CD4-positive, alpha-beta memory T cell (primary cell): Measurements from ENCODE around the gene EGFL7. TPM values are rescaled to one million over a fixed set of nuclear protein-coding genes. Genes with fewer than 3 reads are reported as not detected.
"Not testable (repeated sequence)": the region's sequence is repeated elsewhere in the genome, so short reads cannot be mapped to it uniquely, and the experiment has no call there.

ENCODE experiments used
- CTCF ChIA-PET: fragments of 350-600 bp; sonication (Branson Sonifier 250); formaldehyde crosslinking; loops from one replicate; lab custom pipeline; 2021; ENCODE audit warnings: inconsistent platforms; ENCODE audit not compliant: partially characterized antibody; lab: Charles Lee
- POLR2A ChIA-PET: fragments of 350-600 bp; sonication (Branson Sonifier 250); formaldehyde crosslinking; loops from one replicate; lab custom pipeline; 2021; ENCODE audit not compliant: partially characterized antibody; lab: Charles Lee
- DNase-seq, 5 donors: peaks; one replicate each; pipeline versions ENCODE4 v3.0.0 to v3.0.0-alpha.2; 2020 to 2022; ENCODE audit warnings: mixed read lengths in 1 of 5
- H3K27ac ChIP-seq: one replicate; pipeline ENCODE4 v1.7.0; 2013; ENCODE audit warnings: low read depth, low read length
- H3K27me3 ChIP-seq: 2 replicates; pipeline ENCODE4 v1.7.0; 2013; ENCODE audit warnings: mild to moderate bottlenecking, low read length, moderate library complexity; ENCODE audit not compliant: insufficient read depth
- H3K36me3 ChIP-seq: 2 replicates; pipeline ENCODE4 v1.7.0; 2013; ENCODE audit warnings: mild to moderate bottlenecking, low read length, moderate library complexity; ENCODE audit not compliant: insufficient read depth
- H3K4me1 ChIP-seq: 2 replicates; pipeline ENCODE4 v1.7.0; 2013; ENCODE audit warnings: mild to moderate bottlenecking, low read length, moderate library complexity; ENCODE audit not compliant: insufficient read depth
- H3K4me3 ChIP-seq, 2 donors: one replicate each; pipeline ENCODE4 v1.7.0; 2013; ENCODE audit warnings: low read length in 2 of 2, mild to moderate bottlenecking in 1 of 2
- H3K9me3 ChIP-seq, 2 donors: one replicate each; pipeline ENCODE4 v1.7.0; 2013; ENCODE audit warnings: low read length in 2 of 2, control low read depth in 1 of 2; ENCODE audit not compliant: control insufficient read depth in 1 of 2
- H3K27ac Mint-ChIP-seq, 7 donors: one replicate each; pipeline ENCODE4 v1.8.0; 2020 to 2021; ENCODE audit warnings: mixed read lengths in 7 of 7, mild to moderate bottlenecking in 6 of 7, inconsistent platforms in 3 of 7, moderate library complexity in 3 of 7
- H3K27me3 Mint-ChIP-seq, 2 donors: one replicate each; pipeline ENCODE4 v1.8.0; 2020 to 2021; ENCODE audit warnings: mixed read lengths in 2 of 2
- H3K36me3 Mint-ChIP-seq, 2 donors: one replicate each; pipeline ENCODE4 v1.8.0; 2020 to 2021; ENCODE audit warnings: mixed read lengths in 2 of 2, inconsistent platforms in 1 of 2, mild to moderate bottlenecking in 1 of 2
- H3K4me1 Mint-ChIP-seq, 4 donors: one replicate each; pipeline ENCODE4 v1.8.0; 2020 to 2021; ENCODE audit warnings: mixed read lengths in 4 of 4, mild to moderate bottlenecking in 1 of 4
- H3K4me3 Mint-ChIP-seq, 8 donors: one replicate each; pipeline ENCODE4 v1.8.0; 2020 to 2021; ENCODE audit warnings: mixed read lengths in 8 of 8, mild to moderate bottlenecking in 7 of 8, moderate library complexity in 6 of 8, inconsistent platforms in 3 of 8
- H3K9me3 Mint-ChIP-seq, 8 donors: one replicate each; pipeline ENCODE4 v1.8.0; 2020 to 2021; ENCODE audit warnings: mixed read lengths in 8 of 8, mild to moderate bottlenecking in 5 of 8, inconsistent platforms in 3 of 8, moderate library complexity in 1 of 8
- intact Hi-C: fragments of 100-400 bp; cut with micrococcal nuclease; formaldehyde crosslinking; loops from one replicate; pipeline ENCODE4 v1.15.1; 2023
- polyA plus RNA-seq, 2 donors: library from polyadenylated mRNA; unstranded; fragments of 300-500 nt; fragmentation: Illumina TruSeq; gene quantifications; one replicate each; pipeline ENCODE4 v1.2.3, GENCODE V29; 2021
- total RNA-seq, 2 experiments: library from RNA; stranded (reverse); gene quantifications; one replicate each; pipeline ENCODE4 v1.2.3, GENCODE V29; 2021

Gene EGFL7
- total and polyA plus RNA-seq, 4 experiments from 2014 or later = 0.64 TPM; not detected in 3

DNA sequence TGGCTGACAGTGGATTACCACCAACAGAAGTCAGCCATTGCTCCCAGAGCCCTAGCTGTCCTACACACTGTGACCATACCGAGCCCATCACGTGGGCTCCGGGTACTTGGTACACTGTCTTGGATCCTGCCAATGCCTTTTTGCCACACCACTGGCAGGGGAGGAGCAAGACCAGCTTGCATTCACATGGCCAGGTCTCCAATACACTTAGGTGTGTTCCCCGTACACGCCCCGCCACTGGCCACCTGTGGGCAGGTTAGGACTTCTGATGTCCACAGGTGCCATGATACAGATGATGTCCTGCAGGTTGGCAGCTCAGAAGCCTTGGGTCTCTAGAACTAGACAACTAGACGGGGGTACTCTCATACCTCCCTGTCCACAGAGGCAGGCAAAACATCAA, 44.3 kb downstream of the EGFL7 start:
- H3K4me1 ChIP-seq = peaks cover 4% of the 10 kb centered on the region
- H3K4me3 Mint-ChIP-seq = no peak overlapping the region
- H3K27ac ChIP-seq = no peak overlapping the region
- POLR2A ChIA-PET = no interaction called here
- no peaks in the 10 kb centered on the region for H3K27me3 ChIP-seq
- H3K4me1 Mint-ChIP-seq = peaks cover 0 to 5% (median 2%) of the 10 kb centered on the region in 4 donors
- H3K27ac Mint-ChIP-seq = no peak overlapping the region
- no peak for DNase-seq
- no peaks in the 10 kb centered on the region for H3K36me3 Mint-ChIP-seq
- H3K27me3 Mint-ChIP-seq = peaks cover 10 to 12% of the 10 kb centered on the region in 2 donors
- no peak overlapping the region for H3K4me3 ChIP-seq
- CTCF ChIA-PET = no interaction called here
- no peaks in the 10 kb centered on the region for H3K9me3 ChIP-seq
- intact Hi-C loops = no loop called here
- no peaks in the 10 kb centered on the region for H3K9me3 Mint-ChIP-seq
- no peaks in the 10 kb centered on the region for H3K36me3 ChIP-seq

- Mint-ChIP-seq H3K36me3 (no peaks in the 10 kb centered on the region), H3K4me1 (peaks cover 0 to 5% (median 2%) of the 10 kb centered on the region in 4 donors), H3K9me3 (no peaks in the 10 kb centered on the region), H3K27me3 (peaks cover 10 to 12% of the 10 kb centered on the region in 2 donors), H3K4me3 (no peak overlapping the region), H3K27ac (no peak overlapping the region)
- intact Hi-C loops = no loop called here
- Histone ChIP-seq H3K4me3 (no peak overlapping the region), H3K9me3 (no peaks in the 10 kb centered on the region), H3K27me3 (no peaks in the 10 kb centered on the region), H3K36me3 (no peaks in the 10 kb centered on the region), H3K27ac (no peak overlapping the region), H3K4me1 (peaks cover 4% of the 10 kb centered on the region)
- ChIA-PET POLR2A (interaction anchor here (1.4 kb wide), 1 partner anchor 20 kb away, joined by 3 read pairs; no protein-coding TSS in a partner anchor), CTCF (no interaction called here)
- DNase-seq = no peak
Measured at GRCh38 chr9:136707849-136708517, 45.3 kb downstream of the EGFL7 start.

DNA sequence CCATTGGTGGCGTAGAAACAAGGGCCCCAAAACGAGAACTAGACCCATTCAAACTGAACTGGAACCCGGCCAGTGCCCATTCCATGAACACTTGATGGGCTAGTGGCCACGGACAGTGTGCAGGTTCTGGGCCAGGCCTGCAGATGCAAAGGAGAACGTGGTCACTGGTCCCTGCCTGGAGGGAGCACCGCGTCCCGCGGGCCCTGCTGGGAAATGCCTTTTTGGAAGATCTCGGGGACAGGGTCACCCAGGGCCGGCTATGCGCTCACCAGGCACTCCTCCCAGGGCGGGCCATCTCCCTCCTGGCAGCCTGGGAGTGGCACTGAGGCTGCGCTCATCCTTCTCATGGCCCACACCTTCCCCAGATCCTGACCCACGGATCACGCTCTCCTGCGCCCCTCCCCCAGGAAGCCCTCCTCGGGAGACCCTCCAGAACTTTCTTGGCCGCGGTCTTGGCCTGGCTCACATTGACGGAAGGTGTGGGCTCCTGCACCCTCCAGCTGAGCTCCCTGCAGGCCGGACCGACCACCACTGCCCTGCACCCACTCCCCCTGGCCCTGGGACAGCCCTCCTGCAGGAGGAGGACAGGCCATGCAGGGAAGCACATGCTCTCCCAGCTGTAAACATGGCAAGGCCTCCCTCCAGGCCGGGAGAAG, 46.9 kb downstream of the EGFL7 start:
- Histone ChIP-seq H3K9me3 (no peaks in the 10 kb centered on the region), H3K27ac (no peak overlapping the region), H3K4me1 (peaks cover 4% of the 10 kb centered on the region), H3K36me3 (no peaks in the 10 kb centered on the region), H3K27me3 (peaks cover 8% of the 10 kb centered on the region), H3K4me3 (no peak overlapping the region)
- Mint-ChIP-seq H3K4me1 (peaks cover 0 to 5% (median 2%) of the 10 kb centered on the region in 4 donors), H3K27ac (no peak overlapping the region), H3K9me3 (no peaks in the 10 kb centered on the region), H3K4me3 (no peak overlapping the region), H3K36me3 (no peaks in the 10 kb centered on the region), H3K27me3 (peaks cover 12 to 15% of the 10 kb centered on the region in 2 donors)
- intact Hi-C loops = no loop called here
- ChIA-PET CTCF (no interaction called here), POLR2A (no interaction called here)
- no peak for DNase-seq

DNA sequence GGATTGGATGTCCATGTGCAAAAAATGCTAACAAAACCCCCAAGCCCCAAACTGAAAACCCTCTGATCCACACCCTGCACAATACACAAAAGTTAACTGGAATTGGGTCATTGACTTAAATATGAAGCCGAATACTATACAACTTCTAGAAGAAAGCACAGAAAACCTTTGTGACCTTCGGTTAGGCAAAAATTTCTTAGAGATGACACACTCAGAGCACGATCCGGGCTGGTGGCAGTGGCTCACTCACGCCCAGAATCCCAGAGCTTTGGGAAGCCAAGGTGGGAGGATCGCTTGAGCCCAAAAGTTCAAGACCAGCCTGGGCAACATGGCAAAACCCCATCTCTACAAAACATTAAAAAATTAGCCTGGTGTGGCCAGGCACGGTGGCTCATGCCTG, 47.8 kb downstream of the EGFL7 start:
- no peaks in the 10 kb centered on the region for H3K9me3 ChIP-seq
- CTCF ChIA-PET = no interaction called here
- Mint-ChIP-seq H3K4me1 (peaks cover 0 to 5% (median 2%) of the 10 kb centered on the region in 4 donors), H3K36me3 (no peaks in the 10 kb centered on the region), H3K27ac (no peak overlapping the region), H3K27me3 (peaks cover 12 to 15% of the 10 kb centered on the region in 2 donors), H3K4me3 (peak overlapping the region in 1 of 8 donors; percentile 74), H3K9me3 (no peaks in the 10 kb centered on the region)
- POLR2A ChIA-PET = no interaction called here
- no peak overlapping the region for H3K27ac ChIP-seq
- peaks cover 4% of the 10 kb centered on the region for H3K4me1 ChIP-seq
- no peak for DNase-seq
- H3K4me3 ChIP-seq = no peak overlapping the region
- no peaks in the 10 kb centered on the region for H3K36me3 ChIP-seq
- intact Hi-C loops = no loop called here
- H3K27me3 ChIP-seq = peaks cover 8% of the 10 kb centered on the region

DNA sequence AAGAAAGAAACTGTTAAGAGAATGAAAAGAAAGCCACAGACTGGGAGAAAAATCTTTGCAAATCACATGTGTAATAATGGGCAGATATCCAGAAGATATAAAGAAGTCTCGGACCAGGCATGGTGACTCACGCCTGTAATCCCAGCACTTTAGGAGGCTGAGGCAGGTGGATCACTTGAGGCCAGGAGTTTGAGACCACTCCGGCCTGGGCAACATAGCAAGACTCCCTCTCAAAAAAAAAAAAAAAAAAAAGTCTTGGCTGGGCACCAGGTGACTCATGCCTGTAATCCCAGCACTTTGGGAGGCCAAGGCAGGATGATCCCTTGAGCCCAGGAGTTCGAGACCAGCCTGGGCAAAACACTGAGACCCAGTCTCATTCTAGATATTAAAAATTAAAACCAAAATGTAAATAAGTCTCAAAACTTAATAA, 48.5 kb downstream of the EGFL7 start:
- H3K36me3 Mint-ChIP-seq, H3K9me3 Mint-ChIP-seq, CTCF ChIA-PET, H3K36me3 ChIP-seq, H3K27me3 ChIP-seq, H3K4me1 ChIP-seq, H3K27ac ChIP-seq, H3K9me3 ChIP-seq, H3K4me1 Mint-ChIP-seq, intact Hi-C loops, DNase-seq, H3K4me3 ChIP-seq: not testable (repeated sequence)
- POLR2A ChIA-PET = interaction anchor here (4.8 kb wide), 1 partner anchor 17 kb away, joined by 25 read pairs; no protein-coding TSS in a partner anchor
- peak overlapping the region in 1 of 7 donors; percentile 51 for H3K27ac Mint-ChIP-seq
- H3K4me3 Mint-ChIP-seq = peak overlapping the region in 7 of 8 donors; percentile 35 to 76 (median 63)
- H3K27me3 Mint-ChIP-seq = peaks cover 9 to 18% of the 10 kb centered on the region in 2 donors

DNA sequence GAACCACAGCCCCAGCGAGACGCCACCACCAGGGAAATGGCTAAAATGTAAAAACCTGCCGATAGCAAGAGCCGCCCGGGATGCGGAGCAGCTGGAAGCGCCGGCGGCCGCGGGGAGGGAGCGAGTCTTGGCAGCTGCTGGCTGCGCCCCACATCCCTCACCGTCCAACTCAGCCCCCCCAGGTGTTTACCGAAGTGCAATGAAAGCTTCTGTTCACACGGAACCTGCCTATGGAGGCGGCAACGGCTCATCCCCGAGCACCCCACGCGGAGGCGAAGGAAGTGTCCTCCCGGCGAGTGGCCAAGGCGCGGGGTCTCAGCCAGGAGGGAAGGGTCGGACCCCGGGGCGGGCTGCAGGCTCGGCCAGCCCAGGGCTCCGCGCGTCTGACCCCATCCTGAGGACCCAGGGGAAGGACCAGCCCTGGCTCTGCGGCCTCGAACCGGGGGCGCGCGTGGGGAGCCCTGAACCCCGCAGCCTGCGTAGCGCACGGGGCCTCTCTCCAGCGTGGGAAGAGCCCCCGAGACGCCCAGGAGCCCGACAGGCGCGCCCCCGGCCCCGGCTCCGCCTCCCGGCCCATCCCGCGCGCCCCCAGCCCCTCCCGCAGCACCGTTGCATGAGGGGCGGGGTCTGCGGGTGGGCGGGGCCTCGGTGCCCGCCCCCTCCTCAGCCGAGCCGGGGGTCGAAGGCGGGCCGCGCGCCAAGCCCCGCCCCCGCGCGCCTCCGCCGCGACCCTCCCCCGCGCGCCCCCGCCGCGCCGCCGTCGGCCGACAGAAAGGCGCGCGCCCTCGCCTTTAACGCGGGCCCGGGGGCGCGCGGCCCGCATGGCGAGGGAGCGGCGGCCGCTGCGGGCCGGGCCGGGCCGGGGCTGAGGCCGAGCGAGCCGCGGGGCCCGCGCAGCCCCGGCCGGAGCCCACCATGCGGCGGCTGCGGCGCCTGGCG, 49.3 kb downstream of the EGFL7 start, which contains the start of gene DIPK1B:
Gene DIPK1B, plus strand, starts transcription at position 822 of the 939 bp plus-strand sequence. Its CDS starts 94 bp downstream, at position 916.
- no peaks in the 10 kb centered on the region for H3K36me3 ChIP-seq
- no peaks in the 10 kb centered on the region for H3K9me3 ChIP-seq
- ChIA-PET POLR2A (interaction anchor here (4.8 kb wide), 1 partner anchor 16 kb away, joined by 25 read pairs; no protein-coding TSS in a partner anchor), CTCF (no interaction called here)
- peaks cover 8% of the 10 kb centered on the region for H3K27me3 ChIP-seq
- H3K27ac Mint-ChIP-seq = peak within 1 kb of the TSS in 1 of 7 donors; percentile 51
- peaks cover 9 to 18% of the 10 kb centered on the region in 2 donors for H3K27me3 Mint-ChIP-seq
- H3K4me1 ChIP-seq = peaks cover 4% of the 10 kb centered on the region
- no peaks in the 10 kb centered on the region for H3K9me3 Mint-ChIP-seq
- no peak for DNase-seq
- H3K27ac ChIP-seq = no peak within 1 kb of the TSS
- H3K4me3 ChIP-seq = no peak within 1 kb of the TSS
- intact Hi-C loops = no loop called here
- H3K4me1 Mint-ChIP-seq = peaks cover 0 to 5% (median 2%) of the 10 kb centered on the region in 4 donors
- no peaks in the 10 kb centered on the region for H3K36me3 Mint-ChIP-seq
- peak within 1 kb of the TSS; percentile 59 to 78 (median 68) for H3K4me3 Mint-ChIP-seq
